ENCODE data around the gene DENND1A.

- TF ChIP-seq POLR2AphosphoS5 (IDR thresholded peaks at IDR 0.05; ENCODE audit: borderline replicate concordance, low read depth, low read length) (no peak), EZH2 (IDR thresholded peaks at IDR 0.05) (no peak)
These were observed 1.3 kb downstream of the DENND1A start for GRCh38 chr9:123928533-123929176.
